Measurements from ENCODE around the gene NRXN3. TPM values are rescaled to one million over a fixed set of nuclear protein-coding genes. Genes with fewer than 3 reads are reported as not detected.

Gene NRXN3
- total and polyA plus RNA-seq, 2 experiments from 2014 or later: 1.0 to 1.8 TPM

- peaks cover 11% of the 10 kb centered on the region; the same call in 2 of the 3 replicates for H3K4me1 Mint-ChIP-seq
Observed at GRCh38 chr14:79742142-79742541, 1572.0 kb downstream of the NRXN3 start.

DNA sequence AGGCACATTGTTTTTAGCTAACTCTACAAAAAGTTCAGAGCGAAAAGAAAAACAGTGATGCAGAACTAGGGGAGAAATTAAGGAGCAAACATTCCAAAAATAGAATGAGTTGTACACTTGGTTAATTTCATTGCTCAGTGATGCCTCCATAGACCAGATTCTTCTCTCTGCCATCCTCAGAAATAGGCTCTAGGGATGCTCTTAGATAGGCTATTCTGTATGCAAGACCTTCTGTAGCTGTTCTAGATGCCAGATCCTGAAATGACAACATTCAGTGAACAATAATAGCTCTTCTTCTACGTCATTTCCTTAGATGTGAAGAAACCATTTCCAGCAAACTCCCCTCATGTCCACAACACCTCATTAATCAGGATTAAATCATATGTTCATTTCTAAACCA, 1574.9 kb downstream of the NRXN3 start:
- H3K4me3 Mint-ChIP-seq: no peak overlapping the region
- TF ChIP-seq CREB1 (CRISPR knock-in tag; IDR thresholded peaks at IDR 0.05; ENCODE audit: low read depth) (no peak), POLR2AphosphoS5 (IDR thresholded peaks at IDR 0.05; ENCODE audit: low read depth) (no peak), STAT1 (IDR thresholded peaks at IDR 0.05; ENCODE audit: unreplicated experiment) (no peak)
- ATAC-seq: no peak
- H3K4me3 ChIP-seq: no peak overlapping the region
- H3K36me3 ChIP-seq (ENCODE audit: insufficient read depth): no peaks in the 10 kb centered on the region
- H3K4me1 ChIP-seq (ENCODE audit: insufficient read depth): no peaks in the 10 kb centered on the region; the same call in 1 of the 2 replicates
- no peak overlapping the region for H2AFZ ChIP-seq
- no peaks in the 10 kb centered on the region for H3K27me3 ChIP-seq (ENCODE audit: insufficient read depth)
- no peak overlapping the region for H3K27ac Mint-ChIP-seq
- H3K27me3 Mint-ChIP-seq (ENCODE audit: insufficient read depth, low read depth, poor library complexity): no peaks in the 10 kb centered on the region
- no peaks in the 10 kb centered on the region for H3K36me3 Mint-ChIP-seq (ENCODE audit: low read depth)
- H3K27ac ChIP-seq (ENCODE audit: low read depth): no peak overlapping the region
- no peaks in the 10 kb centered on the region for H3K79me2 ChIP-seq (replicated peaks; ENCODE audit: insufficient read depth)
- H3K9me3 Mint-ChIP-seq: peaks cover 1% of the 10 kb centered on the region; the same call in 1 of the 3 replicates
- H3K9me2 ChIP-seq (ENCODE audit: insufficient read depth): no peaks in the 10 kb centered on the region
- no peaks in the 10 kb centered on the region for H3F3A ChIP-seq (replicated peaks; ENCODE audit: low read depth)
- no peak overlapping the region for H3K4me2 ChIP-seq
- DNase-seq (ENCODE audit: low spot score): no peak
- H3K4me1 Mint-ChIP-seq: peaks cover 9% of the 10 kb centered on the region; the same call in 2 of the 3 replicates
- no peaks in the 10 kb centered on the region for H4K20me1 ChIP-seq (replicated peaks; ENCODE audit: insufficient read depth)

More at GRCh38 chr14:79742142-79742541, 1572.0 kb downstream of the NRXN3 start:
- Histone ChIP-seq H3K27ac (ENCODE audit: low read depth) (no peak overlapping the region), H2AFZ (no peak overlapping the region), H3K4me2 (no peak overlapping the region), H3K36me3 (ENCODE audit: insufficient read depth) (no peaks in the 10 kb centered on the region), H3K79me2 (replicated peaks; ENCODE audit: insufficient read depth) (no peaks in the 10 kb centered on the region), H3K9me2 (ENCODE audit: insufficient read depth) (no peaks in the 10 kb centered on the region), H3K27me3 (ENCODE audit: insufficient read depth) (no peaks in the 10 kb centered on the region), H3F3A (replicated peaks; ENCODE audit: low read depth) (no peaks in the 10 kb centered on the region), H4K20me1 (replicated peaks; ENCODE audit: insufficient read depth) (no peaks in the 10 kb centered on the region), H3K4me1 (ENCODE audit: insufficient read depth) (no peaks in the 10 kb centered on the region; the same call in 1 of the 2 replicates), H3K4me3 (no peak overlapping the region)
- Mint-ChIP-seq H3K27ac (no peak overlapping the region), H3K36me3 (ENCODE audit: low read depth) (peaks cover 12% of the 10 kb centered on the region; the same call in 2 of the 3 replicates), H3K27me3 (ENCODE audit: insufficient read depth, low read depth, poor library complexity) (no peaks in the 10 kb centered on the region), H3K9me3 (peaks cover 23% of the 10 kb centered on the region), H3K4me3 (no peak overlapping the region)
- TF ChIP-seq ZNF331 (CRISPR knock-in tag; IDR thresholded peaks at IDR 0.05; ENCODE audit: low read depth): no peak
- no peak for TF ChIP-seq EZH2 (IDR thresholded peaks at IDR 0.05; ENCODE audit: low read depth, unreplicated experiment)
- no peak for TF ChIP-seq CREB1 (CRISPR knock-in tag; IDR thresholded peaks at IDR 0.05; ENCODE audit: low read depth)
- no peak for TF ChIP-seq NANOG (IDR thresholded peaks at IDR 0.05; ENCODE audit: borderline replicate concordance)
- TF ChIP-seq, protein P1, sequence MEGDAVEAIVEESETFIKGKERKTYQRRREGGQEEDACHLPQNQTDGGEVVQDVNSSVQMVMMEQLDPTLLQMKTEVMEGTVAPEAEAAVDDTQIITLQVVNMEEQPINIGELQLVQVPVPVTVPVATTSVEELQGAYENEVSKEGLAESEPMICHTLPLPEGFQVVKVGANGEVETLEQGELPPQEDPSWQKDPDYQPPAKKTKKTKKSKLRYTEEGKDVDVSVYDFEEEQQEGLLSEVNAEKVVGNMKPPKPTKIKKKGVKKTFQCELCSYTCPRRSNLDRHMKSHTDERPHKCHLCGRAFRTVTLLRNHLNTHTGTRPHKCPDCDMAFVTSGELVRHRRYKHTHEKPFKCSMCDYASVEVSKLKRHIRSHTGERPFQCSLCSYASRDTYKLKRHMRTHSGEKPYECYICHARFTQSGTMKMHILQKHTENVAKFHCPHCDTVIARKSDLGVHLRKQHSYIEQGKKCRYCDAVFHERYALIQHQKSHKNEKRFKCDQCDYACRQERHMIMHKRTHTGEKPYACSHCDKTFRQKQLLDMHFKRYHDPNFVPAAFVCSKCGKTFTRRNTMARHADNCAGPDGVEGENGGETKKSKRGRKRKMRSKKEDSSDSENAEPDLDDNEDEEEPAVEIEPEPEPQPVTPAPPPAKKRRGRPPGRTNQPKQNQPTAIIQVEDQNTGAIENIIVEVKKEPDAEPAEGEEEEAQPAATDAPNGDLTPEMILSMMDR (conservative IDR thresholded peaks at IDR 0.05; ENCODE audit: low read depth in 2 of 2): no peak
- no peak for TF ChIP-seq STAT1 (IDR thresholded peaks at IDR 0.05; ENCODE audit: unreplicated experiment)
- no peak for TF ChIP-seq EZH2phosphoT487 (IDR thresholded peaks at IDR 0.05; ENCODE audit: unreplicated experiment)
- DNase-seq (ENCODE audit: low spot score): no peak
- ATAC-seq: no peak

DNA sequence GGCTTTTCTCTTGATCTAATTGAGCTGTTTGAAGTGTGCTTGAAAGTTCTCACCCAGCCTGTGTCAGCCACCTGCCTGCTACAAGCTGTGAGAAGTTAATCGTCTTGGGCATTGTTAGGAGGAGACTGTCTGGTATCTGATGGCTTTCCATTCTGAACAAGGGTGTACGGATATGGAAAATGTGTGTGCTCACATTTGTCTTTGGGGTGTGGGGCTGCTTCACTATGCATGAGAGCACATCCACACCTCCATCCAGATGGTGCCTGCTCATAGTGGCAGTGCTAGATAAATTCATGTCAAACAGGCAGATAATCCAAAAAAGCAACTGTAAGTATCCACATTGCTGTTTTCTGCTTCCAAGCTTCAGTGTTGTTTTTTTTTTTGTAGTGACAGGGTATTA, 1578.9 kb downstream of the NRXN3 start:
- DNase-seq (ENCODE audit: low spot score): no peak
- H3K27ac Mint-ChIP-seq: no peak overlapping the region
- H3K27me3 Mint-ChIP-seq (ENCODE audit: insufficient read depth, low read depth, poor library complexity): no peaks in the 10 kb centered on the region
- no peaks in the 10 kb centered on the region for H3F3A ChIP-seq (replicated peaks; ENCODE audit: low read depth)
- TF ChIP-seq STAT1 (IDR thresholded peaks at IDR 0.05; ENCODE audit: unreplicated experiment): no peak
- TF ChIP-seq, protein P1 (conservative IDR thresholded peaks at IDR 0.05; ENCODE audit: low read depth in 2 of 2): no peak
- TF ChIP-seq, protein P2, sequence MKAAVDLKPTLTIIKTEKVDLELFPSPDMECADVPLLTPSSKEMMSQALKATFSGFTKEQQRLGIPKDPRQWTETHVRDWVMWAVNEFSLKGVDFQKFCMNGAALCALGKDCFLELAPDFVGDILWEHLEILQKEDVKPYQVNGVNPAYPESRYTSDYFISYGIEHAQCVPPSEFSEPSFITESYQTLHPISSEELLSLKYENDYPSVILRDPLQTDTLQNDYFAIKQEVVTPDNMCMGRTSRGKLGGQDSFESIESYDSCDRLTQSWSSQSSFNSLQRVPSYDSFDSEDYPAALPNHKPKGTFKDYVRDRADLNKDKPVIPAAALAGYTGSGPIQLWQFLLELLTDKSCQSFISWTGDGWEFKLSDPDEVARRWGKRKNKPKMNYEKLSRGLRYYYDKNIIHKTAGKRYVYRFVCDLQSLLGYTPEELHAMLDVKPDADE (IDR thresholded peaks at IDR 0.05): no peak
- no peak for TF ChIP-seq EZH2phosphoT487 (IDR thresholded peaks at IDR 0.05; ENCODE audit: unreplicated experiment)
- TF ChIP-seq NANOG (IDR thresholded peaks at IDR 0.05; ENCODE audit: borderline replicate concordance): no peak
- no peaks in the 10 kb centered on the region for H3K79me2 ChIP-seq (replicated peaks; ENCODE audit: insufficient read depth)
- no peak overlapping the region for H3K4me2 ChIP-seq
- no peaks in the 10 kb centered on the region for H3K4me1 Mint-ChIP-seq
- H3K9me2 ChIP-seq (ENCODE audit: insufficient read depth): no peaks in the 10 kb centered on the region
- no peaks in the 10 kb centered on the region for H4K20me1 ChIP-seq (replicated peaks; ENCODE audit: insufficient read depth)
- no peaks in the 10 kb centered on the region for H3K27me3 ChIP-seq (ENCODE audit: insufficient read depth)
- no peak overlapping the region for H3K27ac ChIP-seq (ENCODE audit: low read depth)
- H3K4me3 Mint-ChIP-seq: no peak overlapping the region
- no peak for ATAC-seq
- H3K4me1 ChIP-seq (ENCODE audit: insufficient read depth): no peaks in the 10 kb centered on the region
- H3K9me3 Mint-ChIP-seq: no peaks in the 10 kb centered on the region
- no peaks in the 10 kb centered on the region for H3K36me3 Mint-ChIP-seq (ENCODE audit: low read depth)
- H2AFZ ChIP-seq: no peak overlapping the region
- H3K36me3 ChIP-seq (ENCODE audit: insufficient read depth): no peaks in the 10 kb centered on the region
- H3K4me3 ChIP-seq: no peak overlapping the region

Data from GM23338 (cell line).